Superior temporal gyrus (tissue), 1 donor: ENCODE results near the gene CYP19A1.

Source experiments
- DNase-seq: peaks from one replicate; pipeline ENCODE4 v3.0.0-alpha.2; 2016; ENCODE audit errors: extremely low spot score

Gene CYP19A1

GRCh38 chr15:51359981-51360380, 21.6 kb upstream of the CYP19A1 start:
- DNase-seq = no peak

GRCh38 chr15:51356983-51357382, 18.6 kb upstream of the CYP19A1 start:
- DNase-seq = no peak

- no peak for DNase-seq
Measured at GRCh38 chr15:51356147-51356546, 17.8 kb upstream of the CYP19A1 start.

- DNase-seq = no peak
Measured at GRCh38 chr15:51355096-51355495, 16.7 kb upstream of the CYP19A1 start.

GRCh38 chr15:51353976-51354375, 15.6 kb upstream of the CYP19A1 start:
- peak; percentile 17 for DNase-seq

- DNase-seq = peak; percentile 15
Measured at GRCh38 chr15:51350723-51351122, 12.3 kb upstream of the CYP19A1 start.

GRCh38 chr15:51349156-51349844, 10.9 kb upstream of the CYP19A1 start:
- peak; percentile 79 for DNase-seq

GRCh38 chr15:51348688-51349087, 10.3 kb upstream of the CYP19A1 start:
- DNase-seq = peak; percentile 93

- peak; percentile 30 for DNase-seq
Measured at GRCh38 chr15:51346136-51346535, 7.7 kb upstream of the CYP19A1 start.

GRCh38 chr15:51343466-51343865, 5.1 kb upstream of the CYP19A1 start:
- DNase-seq = peak; percentile 63

- peak; percentile 74 for DNase-seq
Measured at GRCh38 chr15:51342227-51342999, 4.0 kb upstream of the CYP19A1 start.

GRCh38 chr15:51341366-51342226, 3.2 kb upstream of the CYP19A1 start, which contains the start of gene GLDN:
GLDN (plus strand) TSS chr15:51341655; CDS start chr15:51341685, 30 bp downstream.
- peak; percentile 89 for DNase-seq

- DNase-seq = peak; percentile 32
Measured at GRCh38 chr15:51335538-51336410, 2.6 kb downstream of the CYP19A1 start.

- no peak for DNase-seq
Measured at GRCh38 chr15:51335087-51335486, 3.3 kb downstream of the CYP19A1 start.

GRCh38 chr15:51334011-51334451, 4.4 kb downstream of the CYP19A1 start:
- no peak for DNase-seq

GRCh38 chr15:51333571-51333970, 4.8 kb downstream of the CYP19A1 start:
- no peak for DNase-seq

GRCh38 chr15:51332206-51333147, 5.9 kb downstream of the CYP19A1 start:
- peak; percentile 46 for DNase-seq

GRCh38 chr15:51331141-51331540, 7.3 kb downstream of the CYP19A1 start:
- no peak for DNase-seq

- no peak for DNase-seq
Measured at GRCh38 chr15:51328926-51329325, 9.5 kb downstream of the CYP19A1 start.

- no peak for DNase-seq
Measured at GRCh38 chr15:51327081-51327480, 11.3 kb downstream of the CYP19A1 start.
